Neural crest cell (in vitro differentiated cells): ENCODE data around the gene PAQR4. TPM values are rescaled to one million over a fixed set of nuclear protein-coding genes. Genes with fewer than 3 reads are reported as not detected.
"Not testable (repeated sequence)": the region's sequence is repeated elsewhere in the genome, so short reads cannot be mapped to it uniquely, and the experiment has no call there.

Experiments used
- DNase-seq: peaks from one replicate; pipeline ENCODE4 v3.0.0; 2021; ENCODE audit warnings: low read depth, mixed read lengths, low spot score
- H3K27ac Mint-ChIP-seq: one replicate; pipeline ENCODE4 v1.8.0; 2021; ENCODE audit warnings: mild to moderate bottlenecking, mixed read lengths; ENCODE audit not compliant: unreplicated experiment
- H3K27me3 Mint-ChIP-seq: 2 replicates; pipeline ENCODE4 v1.8.0; 2021; ENCODE audit warnings: low read depth, mild to moderate bottlenecking, mixed read lengths
- H3K36me3 Mint-ChIP-seq: 2 replicates; pipeline ENCODE4 v1.8.0; 2021; ENCODE audit warnings: low read depth, mild to moderate bottlenecking, mixed read lengths
- H3K4me1 Mint-ChIP-seq: 2 replicates; pipeline ENCODE4 v1.8.0; 2021; ENCODE audit warnings: mixed read lengths
- H3K4me3 Mint-ChIP-seq: one replicate; pipeline ENCODE4 v1.8.0; 2021; ENCODE audit warnings: mild to moderate bottlenecking, mixed read lengths
- H3K9me3 Mint-ChIP-seq: 2 replicates; pipeline ENCODE4 v1.8.0; 2021; ENCODE audit warnings: mixed read lengths
- total RNA-seq: library from RNA; stranded (reverse); gene quantifications from 2 replicates; pipeline ENCODE4 v1.2.1, GENCODE V29; 2021
- TF ChIP-seq, protein P1 (sequence below): fragments of 200-600 bp; sonication (generic); conservative IDR thresholded peaks from 2 replicates; pipeline ENCODE4 v1.5.0; 2021; ENCODE audit warnings: antibody characterized with exemption, mild to moderate bottlenecking

The PAQR4 gene
- total RNA-seq, 1 donor from 2014 or later, result 53.4 TPM

GRCh38 chr16:2937170-2937569 lies 32.0 kb upstream of the PAQR4 start:
- DNase-seq, result no peak

DNA sequence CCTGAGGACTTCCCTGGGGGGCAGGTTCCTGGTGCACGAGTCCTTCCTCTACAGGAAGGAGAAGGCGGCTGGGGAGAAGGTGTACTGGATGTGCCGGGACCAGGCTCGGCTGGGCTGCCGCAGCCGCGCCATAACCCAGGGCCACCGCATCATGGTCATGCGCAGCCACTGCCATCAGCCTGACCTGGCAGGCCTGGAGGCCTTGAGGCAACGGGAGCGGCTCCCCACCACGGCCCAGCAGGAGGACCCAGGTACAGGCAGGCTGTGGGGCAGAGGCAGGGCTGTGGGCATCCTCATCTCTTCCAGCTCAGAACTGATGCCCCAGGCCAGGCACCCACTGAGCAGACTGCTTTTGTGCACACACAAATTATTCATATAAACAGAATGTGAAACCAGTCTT lies 30.9 kb upstream of the PAQR4 start:
- no peak overlapping the region for H3K27ac Mint-ChIP-seq
- no peak for DNase-seq
- H3K9me3 Mint-ChIP-seq, result no peaks in the 10 kb centered on the region
- H3K4me3 Mint-ChIP-seq, result no peak overlapping the region
- H3K27me3 Mint-ChIP-seq, result no peaks in the 10 kb centered on the region
- H3K4me1 Mint-ChIP-seq, result no peaks in the 10 kb centered on the region
- TF ChIP-seq, protein P1, sequence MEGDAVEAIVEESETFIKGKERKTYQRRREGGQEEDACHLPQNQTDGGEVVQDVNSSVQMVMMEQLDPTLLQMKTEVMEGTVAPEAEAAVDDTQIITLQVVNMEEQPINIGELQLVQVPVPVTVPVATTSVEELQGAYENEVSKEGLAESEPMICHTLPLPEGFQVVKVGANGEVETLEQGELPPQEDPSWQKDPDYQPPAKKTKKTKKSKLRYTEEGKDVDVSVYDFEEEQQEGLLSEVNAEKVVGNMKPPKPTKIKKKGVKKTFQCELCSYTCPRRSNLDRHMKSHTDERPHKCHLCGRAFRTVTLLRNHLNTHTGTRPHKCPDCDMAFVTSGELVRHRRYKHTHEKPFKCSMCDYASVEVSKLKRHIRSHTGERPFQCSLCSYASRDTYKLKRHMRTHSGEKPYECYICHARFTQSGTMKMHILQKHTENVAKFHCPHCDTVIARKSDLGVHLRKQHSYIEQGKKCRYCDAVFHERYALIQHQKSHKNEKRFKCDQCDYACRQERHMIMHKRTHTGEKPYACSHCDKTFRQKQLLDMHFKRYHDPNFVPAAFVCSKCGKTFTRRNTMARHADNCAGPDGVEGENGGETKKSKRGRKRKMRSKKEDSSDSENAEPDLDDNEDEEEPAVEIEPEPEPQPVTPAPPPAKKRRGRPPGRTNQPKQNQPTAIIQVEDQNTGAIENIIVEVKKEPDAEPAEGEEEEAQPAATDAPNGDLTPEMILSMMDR, result no peak
- H3K36me3 Mint-ChIP-seq, result peaks cover under 1% of the 10 kb centered on the region

More at GRCh38 chr16:2937170-2937569, 32.0 kb upstream of the PAQR4 start:
- Mint-ChIP-seq H3K9me3 (no peaks in the 10 kb centered on the region), H3K4me1 (no peaks in the 10 kb centered on the region), H3K27me3 (no peaks in the 10 kb centered on the region), H3K27ac (no peak overlapping the region), H3K36me3 (no peaks in the 10 kb centered on the region), H3K4me3 (no peak overlapping the region)
- TF ChIP-seq, protein P1, result no peak

GRCh38 chr16:2939968-2940367 lies 29.2 kb upstream of the PAQR4 start:
- H3K27me3 Mint-ChIP-seq, result no peaks in the 10 kb centered on the region
- no peak overlapping the region for H3K4me3 Mint-ChIP-seq
- DNase-seq, result no peak
- peaks cover 3% of the 10 kb centered on the region for H3K36me3 Mint-ChIP-seq
- H3K4me1 Mint-ChIP-seq, result no peaks in the 10 kb centered on the region
- H3K9me3 Mint-ChIP-seq, result no peaks in the 10 kb centered on the region
- no peak overlapping the region for H3K27ac Mint-ChIP-seq
- TF ChIP-seq, protein P1, result no peak

DNA sequence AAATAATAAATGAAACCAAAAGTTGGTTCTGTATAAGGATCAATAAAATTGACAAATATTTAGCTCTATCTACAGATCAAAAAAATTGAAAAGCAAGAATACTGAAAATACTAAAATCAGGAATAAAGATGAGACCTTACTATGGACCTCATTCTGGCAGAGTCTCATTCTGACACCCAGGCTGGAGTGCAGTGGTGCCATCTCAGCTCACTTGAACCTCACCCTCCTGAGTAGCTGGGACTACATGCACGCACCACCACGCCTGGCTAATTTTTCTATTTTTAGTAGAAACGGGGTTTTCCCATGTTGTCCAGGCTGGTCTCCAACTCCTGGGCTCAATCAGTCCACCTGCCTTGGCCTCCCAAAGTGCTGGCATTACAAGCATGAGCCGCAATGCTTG lies 27.1 kb upstream of the PAQR4 start:
- no peak overlapping the region for H3K4me3 Mint-ChIP-seq
- no peak for DNase-seq
- H3K36me3 Mint-ChIP-seq, result peaks cover 9% of the 10 kb centered on the region
- TF ChIP-seq, protein P1, result no peak
- no peaks in the 10 kb centered on the region for H3K27me3 Mint-ChIP-seq
- peaks cover 4% of the 10 kb centered on the region for H3K9me3 Mint-ChIP-seq
- no peak overlapping the region for H3K27ac Mint-ChIP-seq
- no peaks in the 10 kb centered on the region for H3K4me1 Mint-ChIP-seq

- H3K4me1 Mint-ChIP-seq, H3K27me3 Mint-ChIP-seq, H3K4me3 Mint-ChIP-seq, DNase-seq, H3K27ac Mint-ChIP-seq, H3K9me3 Mint-ChIP-seq: not testable (repeated sequence)
- H3K36me3 Mint-ChIP-seq, result peaks cover 10% of the 10 kb centered on the region
Measured at GRCh38 chr16:2943716-2944115, 25.4 kb upstream of the PAQR4 start.

DNA sequence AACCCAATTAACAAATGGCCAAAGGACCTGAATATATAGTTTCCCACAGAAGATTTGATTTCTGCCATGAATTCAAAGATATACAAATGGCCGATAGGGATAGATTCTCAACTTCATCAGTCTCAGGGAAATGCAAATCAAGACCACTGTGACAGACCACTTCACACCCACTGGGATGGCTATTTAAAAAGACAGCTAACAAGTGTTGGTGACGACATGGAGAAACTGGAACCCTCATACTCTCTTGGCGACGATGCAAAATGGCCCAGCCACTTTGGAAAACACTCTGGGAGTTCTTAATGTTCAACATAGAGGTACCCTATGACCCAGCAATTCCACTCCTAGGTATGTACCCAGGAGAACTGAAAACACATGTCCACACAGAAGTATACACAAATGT lies 22.5 kb upstream of the PAQR4 start:
- no peak for DNase-seq
- H3K36me3 Mint-ChIP-seq, result peaks cover 10% of the 10 kb centered on the region
- TF ChIP-seq, protein P1, result no peak

More for the DNA sequence above, 22.5 kb upstream of the PAQR4 start:
- peaks cover 4% of the 10 kb centered on the region for H3K9me3 Mint-ChIP-seq
- no peak overlapping the region for H3K27ac Mint-ChIP-seq
- H3K4me1 Mint-ChIP-seq, result no peaks in the 10 kb centered on the region
- no peaks in the 10 kb centered on the region for H3K27me3 Mint-ChIP-seq
- no peak overlapping the region for H3K4me3 Mint-ChIP-seq
